Measurements from ENCODE around the gene GLP1R.

Gene GLP1R

GRCh38 chr6:39073471-39074355 lies 25.1 kb downstream of the GLP1R start:
- no peak for TF ChIP-seq CTCF (IDR thresholded peaks at IDR 0.05; ENCODE audit: insufficient read depth, low read depth, low read length, missing control alignments)
- DNase-seq (ENCODE audit: low read depth): no peak
- no peak overlapping the region for H3K4me3 ChIP-seq (ENCODE audit: low read length)

GRCh38 chr6:39074486-39074885 lies 25.9 kb downstream of the GLP1R start:
- no peak for DNase-seq (ENCODE audit: low read depth)
- H3K4me3 ChIP-seq (ENCODE audit: low read length): no peak overlapping the region
- TF ChIP-seq CTCF (IDR thresholded peaks at IDR 0.05; ENCODE audit: insufficient read depth, low read depth, low read length, missing control alignments): no peak

- no peak overlapping the region for H3K4me3 ChIP-seq (ENCODE audit: low read length)
- DNase-seq (ENCODE audit: low read depth): no peak
- TF ChIP-seq CTCF (IDR thresholded peaks at IDR 0.05; ENCODE audit: insufficient read depth, low read depth, low read length, missing control alignments): no peak
Observed at GRCh38 chr6:39075010-39075686, 26.6 kb downstream of the GLP1R start.

- no peak for DNase-seq (ENCODE audit: low read depth)
- no peak overlapping the region for H3K4me3 ChIP-seq (ENCODE audit: low read length)
- TF ChIP-seq CTCF (IDR thresholded peaks at IDR 0.05; ENCODE audit: insufficient read depth, low read depth, low read length, missing control alignments): no peak
Observed at GRCh38 chr6:39075807-39076622, 27.4 kb downstream of the GLP1R start.

GRCh38 chr6:39076623-39077535 lies 28.3 kb downstream of the GLP1R start:
- no peak for TF ChIP-seq CTCF (IDR thresholded peaks at IDR 0.05; ENCODE audit: insufficient read depth, low read depth, low read length, missing control alignments)
- no peak for DNase-seq (ENCODE audit: low read depth)
- H3K4me3 ChIP-seq (ENCODE audit: low read length): no peak overlapping the region

All from epithelial cell of esophagus (primary cell).